Measurements from ENCODE around the gene UNC5C.

Gene UNC5C

DNA sequence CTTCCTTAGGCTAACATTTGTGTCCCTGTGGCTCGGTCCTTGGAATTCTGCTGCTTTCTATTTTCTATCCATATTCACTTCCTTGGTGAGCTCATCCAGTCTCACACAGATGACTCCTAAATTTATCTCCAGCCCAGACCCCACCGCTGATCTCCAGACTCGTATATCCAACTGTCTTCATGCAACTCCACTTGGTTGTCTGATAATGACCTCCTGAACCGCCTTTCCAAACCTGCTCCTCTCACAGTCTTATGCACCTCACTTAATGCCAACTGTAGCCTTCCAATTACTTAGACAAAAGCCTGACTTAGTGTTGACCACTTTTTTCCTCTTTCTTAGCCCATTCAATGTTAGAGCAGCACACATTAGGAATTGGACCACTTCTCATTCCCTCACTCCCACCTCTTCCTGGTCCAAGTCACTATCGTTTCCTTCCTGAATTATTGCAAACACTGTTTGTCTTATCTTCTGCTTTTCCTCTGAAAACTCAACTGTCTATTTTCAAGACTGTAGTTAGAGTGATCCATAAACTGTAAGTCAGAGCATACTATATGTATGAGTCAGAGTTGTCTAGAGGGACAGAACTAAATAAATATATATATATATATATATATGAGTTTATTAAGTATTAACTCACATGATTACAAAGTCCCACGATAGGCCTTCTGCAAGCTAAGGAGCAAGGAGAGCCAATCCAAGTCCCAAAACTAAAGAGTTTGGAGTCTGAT is 292.5 kb downstream of the UNC5C start:
- FAIRE-seq, result no peak

DNA sequence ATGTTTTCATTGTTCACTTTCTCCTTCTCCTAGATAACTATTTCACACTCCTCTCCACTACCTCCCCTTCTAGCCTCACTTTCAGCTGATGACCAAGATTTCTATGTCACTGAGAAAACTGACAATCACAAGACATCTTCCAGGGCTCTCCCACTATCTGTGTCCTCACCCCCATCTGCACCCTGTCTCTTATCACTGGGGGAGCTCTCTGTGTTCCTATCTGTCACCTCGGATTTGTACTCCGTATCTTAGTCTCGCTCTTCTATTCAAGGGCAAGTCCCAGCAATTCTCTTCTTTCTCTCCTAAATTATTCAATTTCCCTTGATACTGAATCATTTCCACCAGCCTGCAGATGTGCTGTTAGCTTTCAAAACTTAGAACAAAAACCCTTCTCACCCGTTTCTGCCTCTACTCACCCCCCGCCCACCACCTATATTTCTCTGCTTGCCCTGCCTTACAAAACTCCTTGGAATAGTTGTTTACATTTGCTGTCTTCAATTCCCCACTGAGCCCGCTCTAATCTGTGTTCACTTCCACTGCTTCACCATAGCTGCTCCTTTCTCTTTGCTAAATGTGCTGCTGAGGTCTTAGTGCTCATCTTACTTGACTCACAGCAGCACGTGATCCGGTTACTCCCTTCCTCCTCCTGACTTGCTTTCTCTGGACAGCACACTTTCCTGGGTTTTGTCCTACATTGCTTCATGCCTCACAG is 293.2 kb downstream of the UNC5C start:
- FAIRE-seq, result no peak

DNA sequence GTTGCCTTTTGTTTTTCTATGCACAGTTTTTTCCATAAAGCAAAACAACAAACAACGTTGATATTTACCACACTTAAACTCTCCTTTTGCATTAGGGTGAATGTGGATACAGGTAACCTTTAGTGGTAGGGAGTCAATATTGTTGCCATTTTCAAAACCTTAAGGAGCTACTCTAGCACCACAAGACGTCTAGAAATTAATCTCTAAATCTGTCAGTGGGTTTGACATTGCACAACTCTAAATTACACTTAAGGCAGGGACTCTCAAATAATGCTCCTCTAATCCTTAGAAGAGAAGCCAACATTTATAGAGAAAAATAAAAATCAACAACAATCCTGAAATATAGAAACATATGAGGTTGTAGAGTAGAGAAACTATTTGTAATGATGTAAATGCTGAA is 297.2 kb downstream of the UNC5C start:
- no peak for FAIRE-seq

DNA sequence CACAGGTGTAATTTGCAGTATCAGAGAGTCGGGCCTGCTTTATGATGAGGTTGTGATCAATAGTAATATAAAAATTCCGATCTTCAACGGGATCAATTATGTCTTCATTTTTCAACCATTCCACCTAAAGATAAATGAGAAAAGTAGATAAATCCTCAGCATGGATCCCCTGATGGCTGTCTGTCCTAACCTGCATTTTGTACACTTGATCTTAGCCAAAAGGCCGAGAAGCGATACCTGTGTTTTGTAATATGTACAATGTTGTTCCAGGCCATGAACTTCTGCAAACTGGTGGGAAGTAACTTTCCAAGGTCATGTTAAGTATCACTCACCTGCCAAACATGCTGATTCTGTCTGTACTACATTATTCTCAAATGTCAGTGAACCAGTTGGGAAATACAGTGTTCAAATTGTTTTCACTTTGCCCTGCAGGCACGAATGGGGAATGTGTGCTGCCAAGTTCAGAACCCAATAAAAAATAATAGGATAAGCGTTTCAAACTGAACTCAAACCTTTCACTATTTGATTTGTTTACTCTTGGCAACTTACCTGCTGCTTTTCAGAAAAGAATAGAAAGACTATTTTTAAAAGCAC is 298.1 kb downstream of the UNC5C start:
- no peak for FAIRE-seq

GRCh38 chr4:95249426-95250021 is 299.2 kb downstream of the UNC5C start:
- FAIRE-seq, result no peak

DNA sequence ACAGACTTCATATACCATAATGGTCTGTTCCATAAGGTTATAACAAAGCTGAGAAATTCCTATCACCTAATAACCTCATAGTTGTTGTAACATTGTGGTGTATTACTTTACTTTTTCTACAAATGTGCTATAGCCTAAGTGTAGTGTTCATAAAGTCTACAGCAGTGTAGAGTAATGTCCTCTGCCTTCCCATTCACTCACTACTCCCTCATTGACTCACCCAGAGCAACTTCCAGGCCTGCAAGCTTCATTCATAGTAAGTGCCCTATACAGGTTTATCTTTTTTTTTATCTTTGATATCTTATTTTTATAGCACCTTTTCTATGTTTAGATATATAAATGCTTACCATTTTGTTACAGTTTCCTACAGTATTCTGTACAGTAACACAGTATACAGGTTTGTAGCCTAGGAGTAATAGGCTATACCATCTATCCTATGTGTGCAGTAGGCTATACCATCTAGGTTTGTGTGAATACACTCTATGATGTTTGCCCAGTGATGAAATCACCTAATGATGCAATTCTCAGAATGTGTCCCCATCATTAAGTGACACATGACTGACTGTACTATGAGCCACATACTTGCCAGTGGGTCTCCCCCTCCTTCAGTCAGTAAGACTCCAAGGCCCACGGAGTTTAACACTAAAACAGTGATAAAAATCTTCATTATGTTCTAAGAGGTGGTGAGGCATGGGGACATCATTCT is 299.9 kb downstream of the UNC5C start:
- no peak for FAIRE-seq

GRCh38 chr4:95243892-95244291 is 304.9 kb downstream of the UNC5C start:
- no peak for FAIRE-seq

DNA sequence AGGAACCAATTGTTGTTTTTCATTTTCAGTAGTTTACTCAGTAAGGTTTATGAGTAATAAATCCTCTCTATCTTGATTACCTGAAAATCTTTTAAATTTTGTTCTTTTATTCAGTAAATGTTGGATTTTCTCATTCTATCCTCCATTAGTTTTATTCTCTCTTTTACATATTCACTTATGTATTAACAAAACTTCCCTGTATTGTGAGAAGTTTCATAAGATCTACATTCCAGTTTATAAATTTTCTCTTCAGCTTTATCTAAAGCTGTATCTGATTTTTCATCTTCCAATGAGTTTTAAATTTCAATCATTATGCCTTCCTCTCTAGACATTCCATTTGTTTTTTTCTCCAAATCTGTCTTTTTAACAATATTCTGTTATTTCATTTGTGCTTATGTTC is 310.2 kb downstream of the UNC5C start:
- FAIRE-seq, result no peak

GRCh38 chr4:95232358-95233156 is 316.2 kb downstream of the UNC5C start:
- no peak for FAIRE-seq

- FAIRE-seq, result no peak
Observed at GRCh38 chr4:95231681-95232080, 317.1 kb downstream of the UNC5C start.

- FAIRE-seq, result no peak
Observed at GRCh38 chr4:95225849-95226248, 322.9 kb downstream of the UNC5C start.

- no peak for FAIRE-seq
Observed at GRCh38 chr4:95224402-95224801, 324.4 kb downstream of the UNC5C start.

GRCh38 chr4:95220205-95221175 is 328.3 kb downstream of the UNC5C start:
- FAIRE-seq, result no peak

DNA sequence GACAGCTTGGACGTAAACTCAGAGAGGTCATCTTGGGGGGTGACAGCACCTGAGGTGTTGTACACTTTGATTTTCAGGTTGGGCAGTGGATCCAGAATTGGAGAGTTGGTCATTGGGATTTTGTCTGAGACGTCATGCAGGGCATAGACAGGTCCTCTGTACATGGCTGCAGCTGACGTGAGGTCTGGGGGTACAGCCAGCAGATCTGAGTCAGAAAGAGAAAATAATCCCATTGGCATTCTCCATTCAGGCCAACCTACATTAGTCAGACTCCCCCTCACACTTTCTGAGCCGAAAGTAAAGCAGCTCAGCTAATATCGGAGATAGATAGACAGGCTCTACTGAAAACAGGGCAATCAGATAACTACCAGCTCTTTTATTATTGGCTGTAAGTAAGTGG is 329.7 kb downstream of the UNC5C start:
- FAIRE-seq, result no peak

- FAIRE-seq, result no peak
Observed at GRCh38 chr4:95217197-95217596, 331.6 kb downstream of the UNC5C start.

DNA sequence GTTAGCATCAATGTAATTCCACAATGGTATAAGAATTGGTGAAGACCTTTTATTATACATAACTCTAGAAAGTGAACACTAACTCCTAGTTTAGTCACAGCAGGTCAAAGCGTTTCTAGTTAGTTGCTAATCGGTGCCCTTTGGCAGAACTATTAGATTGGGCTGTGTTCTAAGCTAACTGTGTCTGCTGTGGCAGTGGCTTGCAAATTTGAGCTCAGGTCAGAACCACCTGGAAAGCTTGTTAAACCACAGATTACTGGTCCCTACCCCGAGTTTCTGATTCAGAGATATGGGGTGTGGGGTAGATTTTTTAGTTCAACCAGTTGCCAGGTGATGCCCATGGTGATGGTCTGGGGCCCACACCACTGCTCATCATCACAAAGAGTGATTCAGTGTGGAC is 332.1 kb downstream of the UNC5C start:
- FAIRE-seq, result no peak

- no peak for FAIRE-seq
Observed at GRCh38 chr4:95215991-95216605, 332.7 kb downstream of the UNC5C start.

- no peak for FAIRE-seq
Observed at GRCh38 chr4:95215043-95215442, 333.7 kb downstream of the UNC5C start.

- no peak for FAIRE-seq
Observed at GRCh38 chr4:95214408-95214807, 334.4 kb downstream of the UNC5C start.

- FAIRE-seq, result no peak
Observed at GRCh38 chr4:95213366-95213765, 335.4 kb downstream of the UNC5C start.

Measured in endometrium (tissue), 2 donors.